ENCODE measurements around the gene BAHCC1. TPM values are rescaled to one million over a fixed set of nuclear protein-coding genes. Genes with fewer than 3 reads are reported as not detected.

Gene BAHCC1
- polyA plus RNA-seq, 4 donors = 12.2 to 33.4 (median 23.2) TPM

- no peak for DNase-seq (ENCODE audit: low read depth in 4 of 4, low spot score in 2 of 4)
Measured at GRCh38 chr17:81509207-81509971, 114.1 kb downstream of the BAHCC1 start.

GRCh38 chr17:81509972-81510784 lies 114.9 kb downstream of the BAHCC1 start:
- DNase-seq (ENCODE audit: low read depth in 4 of 4, low spot score in 2 of 4) = no peak

- no peak for DNase-seq (ENCODE audit: low read depth in 4 of 4, low spot score in 2 of 4)
Measured at GRCh38 chr17:81510785-81511553, 115.7 kb downstream of the BAHCC1 start.

- DNase-seq (ENCODE audit: low read depth in 4 of 4, low spot score in 2 of 4) = no peak
Measured at GRCh38 chr17:81511554-81511803, 116.2 kb downstream of the BAHCC1 start.

- no peak for DNase-seq (ENCODE audit: low read depth in 4 of 4, low spot score in 2 of 4)
Measured at GRCh38 chr17:81511804-81512561, 116.7 kb downstream of the BAHCC1 start.

GRCh38 chr17:81512562-81513371 lies 117.5 kb downstream of the BAHCC1 start, which contains the start of gene ACTG1:
Gene ACTG1 (minus strand): TSS chr17:81512799. CDS start chr17:81512354, 445 bp downstream.
- peak in 3 of 4 donors; percentile 84 to 90 (median 87) for DNase-seq (ENCODE audit: low read depth in 4 of 4, low spot score in 2 of 4)

GRCh38 chr17:81513372-81513752 lies 118.1 kb downstream of the BAHCC1 start:
- no peak for DNase-seq (ENCODE audit: low read depth in 4 of 4, low spot score in 2 of 4)

- no peak for DNase-seq (ENCODE audit: low read depth in 4 of 4, low spot score in 2 of 4)
Measured at GRCh38 chr17:81513753-81514488, 118.7 kb downstream of the BAHCC1 start.

- no peak for DNase-seq (ENCODE audit: low read depth in 4 of 4, low spot score in 2 of 4)
Measured at GRCh38 chr17:81514489-81514738, 119.2 kb downstream of the BAHCC1 start.

- DNase-seq (ENCODE audit: low read depth in 4 of 4, low spot score in 2 of 4) = no peak
Measured at GRCh38 chr17:81514739-81515529, 119.7 kb downstream of the BAHCC1 start.

- DNase-seq (ENCODE audit: low read depth in 4 of 4, low spot score in 2 of 4) = no peak
Measured at GRCh38 chr17:81515530-81516041, 120.3 kb downstream of the BAHCC1 start.

Other genes with a start within 250 kb of the BAHCC1 start
- gene PVALEF, start 229.9 kb upstream of the BAHCC1 start, polyA plus RNA-seq (ENCODE audit: insufficient read length in 4 of 4) = under 1 TPM; 0.13 to 0.79 (median 0.45) TPM
- 1 to 10 TPM; 4.4 to 7.0 (median 5.4) TPM for gene AATK, start 229.2 kb upstream of the BAHCC1 start, polyA plus RNA-seq (ENCODE audit: insufficient read length in 4 of 4)
- 10 to 100 TPM; 12.3 to 26.9 (median 22.9) TPM for gene CEP131, start 172.5 kb upstream of the BAHCC1 start, polyA plus RNA-seq (ENCODE audit: insufficient read length in 4 of 4)
- 10 to 100 TPM; 12.3 to 34.3 (median 21.0) TPM for gene TEPSIN, start 156.4 kb upstream of the BAHCC1 start, polyA plus RNA-seq (ENCODE audit: insufficient read length in 4 of 4)
- 10 to 100 TPM; 42.8 to 68.4 (median 55.4) TPM for gene NDUFAF8, start 156.1 kb upstream of the BAHCC1 start, polyA plus RNA-seq (ENCODE audit: insufficient read length in 4 of 4)
- 10 to 100 TPM; 49.5 to 83.9 (median 69.1) TPM for gene SLC38A10, start 100.2 kb upstream of the BAHCC1 start, polyA plus RNA-seq (ENCODE audit: insufficient read length in 4 of 4)
- gene ACTG1, start 117.3 kb downstream of the BAHCC1 start, polyA plus RNA-seq (ENCODE audit: insufficient read length in 4 of 4) = 1,000 to 10,000 TPM; 2,963 to 3,733 (median 3,267) TPM
- gene FSCN2, start 132.9 kb downstream of the BAHCC1 start, polyA plus RNA-seq (ENCODE audit: insufficient read length in 4 of 4) = 1 to 10 TPM; 1.3 to 2.8 (median 2.1) TPM
- 10 to 100 TPM; 17.0 to 38.4 (median 31.2) TPM for gene FAAP100, start 156.9 kb downstream of the BAHCC1 start, polyA plus RNA-seq (ENCODE audit: insufficient read length in 4 of 4)
- 10 to 100 TPM; 51.2 to 75.3 (median 63.8) TPM for gene NPLOC4, start 241.7 kb downstream of the BAHCC1 start, polyA plus RNA-seq (ENCODE audit: insufficient read length in 4 of 4)
- 1 to 10 TPM; 1.9 to 7.7 (median 2.8) TPM for gene TSPAN10, start 241.7 kb downstream of the BAHCC1 start, polyA plus RNA-seq (ENCODE audit: insufficient read length in 4 of 4)

Measured in left renal cortex interstitium (tissue), 4 donors.